Activated CD4-positive, alpha-beta T cell treated with anti-CD3 and anti-CD28 coated beads, Interleukin-2, amount 50 U/mL, for 48 hours (primary cell): ENCODE measurements around the gene PRAC2.
"Not testable (repeated sequence)": the region's sequence is repeated elsewhere in the genome, so short reads cannot be mapped to it uniquely, and the experiment has no call there.

Experiments used
- DNase-seq, 2 experiments: peaks; one replicate each; pipeline ENCODE4 v3.0.0-alpha.2; 2020

PRAC2 gene

GRCh38 chr17:48722915-48723422 lies at the start of gene PRAC2:
Gene PRAC2 (plus strand): TSS chr17:48723185. CDS start chr17:48724411, 1,226 bp downstream.
- DNase-seq: no peak

- no peak for DNase-seq
These were observed 45.9 kb upstream of the PRAC2 start for GRCh38 chr17:48676963-48677558.

- peak; percentile 74 to 78 for DNase-seq
These were observed 44.6 kb upstream of the PRAC2 start for GRCh38 chr17:48678141-48678971.

GRCh38 chr17:48679385-48680096 lies 43.4 kb upstream of the PRAC2 start:
- no peak for DNase-seq

- DNase-seq: no peak
These were observed 41.4 kb upstream of the PRAC2 start for GRCh38 chr17:48681609-48682008.

- DNase-seq: no peak
These were observed 32.3 kb upstream of the PRAC2 start for GRCh38 chr17:48690655-48691054.

GRCh38 chr17:48692049-48692448 lies 30.9 kb upstream of the PRAC2 start:
- DNase-seq: no peak

- DNase-seq: no peak
These were observed 29.8 kb upstream of the PRAC2 start for GRCh38 chr17:48693178-48693577.

- no peak for DNase-seq
These were observed 21.0 kb upstream of the PRAC2 start for GRCh38 chr17:48701864-48702532.

GRCh38 chr17:48704361-48705248 lies 18.4 kb upstream of the PRAC2 start:
- no peak for DNase-seq

GRCh38 chr17:48711128-48711527 lies 11.9 kb upstream of the PRAC2 start:
- no peak for DNase-seq

- no peak for DNase-seq
These were observed 7.2 kb upstream of the PRAC2 start for GRCh38 chr17:48715496-48716399.

GRCh38 chr17:48716549-48716948 lies 6.4 kb upstream of the PRAC2 start:
- DNase-seq: not testable (repeated sequence)

- DNase-seq: no peak
These were observed 5.4 kb upstream of the PRAC2 start for GRCh38 chr17:48717367-48718226.

GRCh38 chr17:48718227-48718760 lies 4.7 kb upstream of the PRAC2 start:
- peak in 1 of 2 experiments; percentile 13 for DNase-seq

- DNase-seq: peak in 1 of 2 experiments; percentile 26
These were observed 4.0 kb upstream of the PRAC2 start for GRCh38 chr17:48718761-48719641.

- DNase-seq: peak in 1 of 2 experiments; percentile 11
These were observed 3.2 kb upstream of the PRAC2 start for GRCh38 chr17:48719642-48720265.
